Stimulated activated CD8-positive, alpha-beta memory T cell treated with anti-CD3 and anti-CD28 coated beads, Interleukin-15, amount 100 ng/mL, for 1 hour (primary cell): ENCODE data around the gene FAM53B.

Experiments used
- DNase-seq: peaks from one replicate; pipeline ENCODE4 v3.0.0-alpha.2; 2020; ENCODE audit warnings: low read depth

Gene FAM53B

DNA sequence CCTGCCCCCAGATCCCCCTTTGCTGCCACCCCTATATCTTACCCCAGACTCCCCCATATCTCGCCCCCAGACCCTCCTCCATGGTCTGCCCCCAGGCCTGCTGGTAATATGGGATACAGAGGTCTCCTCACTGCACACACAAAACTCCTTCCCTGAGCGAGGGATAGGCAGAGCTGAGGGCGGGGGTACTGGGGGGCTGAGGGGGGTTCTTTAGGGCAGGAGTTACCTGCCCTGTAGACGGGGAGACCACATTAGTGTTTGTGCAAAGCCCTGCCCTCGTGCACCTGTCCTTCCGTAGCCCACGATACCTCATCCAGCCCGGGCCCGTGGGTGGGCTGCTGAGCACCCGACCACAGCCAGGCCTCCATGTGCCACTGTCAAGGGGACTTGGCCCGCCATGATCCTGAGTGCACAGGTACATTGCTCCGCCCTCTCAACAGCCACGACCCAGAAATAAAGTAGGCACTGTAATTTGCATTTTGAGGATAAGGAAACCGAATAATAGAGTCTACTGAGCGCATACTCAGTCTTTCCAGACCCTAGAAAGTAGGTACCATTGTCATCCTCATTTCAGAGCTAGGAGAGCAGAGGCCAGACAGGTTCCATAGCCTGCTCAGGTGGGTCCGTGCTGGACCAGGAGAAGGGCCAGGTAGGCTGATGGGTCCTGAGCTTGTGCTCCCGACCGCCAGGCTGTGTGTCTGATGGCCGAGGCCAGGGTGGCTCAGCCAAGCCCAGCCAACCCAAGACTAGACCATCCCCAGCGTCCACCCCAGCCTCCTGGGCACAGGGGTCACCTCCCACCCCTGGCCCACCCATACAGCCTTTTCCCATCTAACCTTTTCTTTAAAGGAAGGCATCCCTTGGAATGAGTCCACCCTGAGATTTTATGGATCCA is 167.4 kb downstream of the FAM53B start:
- DNase-seq: no peak

- DNase-seq: no peak
These were observed 168.8 kb downstream of the FAM53B start for GRCh38 chr10:124575107-124576035.

- DNase-seq: no peak
These were observed 169.6 kb downstream of the FAM53B start for GRCh38 chr10:124574456-124575070.

- no peak for DNase-seq
These were observed 170.3 kb downstream of the FAM53B start for GRCh38 chr10:124573726-124574455.

GRCh38 chr10:124572751-124573150 is 171.4 kb downstream of the FAM53B start:
- no peak for DNase-seq

DNA sequence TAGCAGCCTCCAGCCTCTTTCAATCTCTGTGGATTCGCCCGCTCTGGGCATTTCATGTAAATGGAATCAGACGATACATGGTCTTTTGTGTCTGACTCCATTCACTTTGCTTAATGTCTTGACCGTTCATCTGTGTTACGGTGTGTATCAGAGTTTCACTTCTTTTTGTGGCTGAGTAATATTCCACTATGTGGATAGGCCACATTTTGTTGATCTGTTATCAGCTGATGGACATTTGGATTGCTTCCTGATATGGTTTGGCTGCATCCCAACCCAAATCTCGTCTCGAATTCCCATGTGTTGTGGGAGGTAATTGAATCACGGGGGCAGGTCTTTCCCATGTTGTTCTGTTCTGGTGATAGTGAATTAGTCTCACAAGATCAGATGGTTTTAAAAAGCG is 173.5 kb downstream of the FAM53B start:
- DNase-seq: no peak

GRCh38 chr10:124569623-124570470 is 174.3 kb downstream of the FAM53B start:
- no peak for DNase-seq
